Measurements from ENCODE around the gene ADAMTS1.

DNA sequence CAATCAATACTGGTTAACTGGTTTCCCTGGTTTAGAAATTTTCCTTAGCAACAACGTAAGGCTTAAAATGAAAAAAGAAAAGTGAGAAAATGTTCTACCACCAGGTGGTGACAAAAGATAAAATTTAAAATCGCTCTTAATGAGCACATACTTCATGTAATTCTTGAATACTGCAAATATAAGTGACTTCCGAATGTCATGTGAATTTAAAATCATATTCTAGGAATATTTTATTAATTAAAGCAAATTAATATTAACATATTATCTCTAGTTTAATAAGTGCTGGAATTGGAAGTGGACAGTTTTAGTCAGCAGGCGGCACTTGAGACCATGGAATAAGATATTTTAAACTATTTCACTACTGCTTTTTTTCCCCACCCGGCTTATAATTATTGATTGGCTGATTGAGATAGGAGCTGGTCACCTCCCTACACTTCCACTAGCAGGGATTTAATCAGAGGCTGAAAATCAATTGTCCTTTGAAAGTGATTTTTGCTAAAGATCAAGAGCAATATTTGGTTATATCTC lies 5.0 kb upstream of the ADAMTS1 start:
- TF ChIP-seq, protein P1, sequence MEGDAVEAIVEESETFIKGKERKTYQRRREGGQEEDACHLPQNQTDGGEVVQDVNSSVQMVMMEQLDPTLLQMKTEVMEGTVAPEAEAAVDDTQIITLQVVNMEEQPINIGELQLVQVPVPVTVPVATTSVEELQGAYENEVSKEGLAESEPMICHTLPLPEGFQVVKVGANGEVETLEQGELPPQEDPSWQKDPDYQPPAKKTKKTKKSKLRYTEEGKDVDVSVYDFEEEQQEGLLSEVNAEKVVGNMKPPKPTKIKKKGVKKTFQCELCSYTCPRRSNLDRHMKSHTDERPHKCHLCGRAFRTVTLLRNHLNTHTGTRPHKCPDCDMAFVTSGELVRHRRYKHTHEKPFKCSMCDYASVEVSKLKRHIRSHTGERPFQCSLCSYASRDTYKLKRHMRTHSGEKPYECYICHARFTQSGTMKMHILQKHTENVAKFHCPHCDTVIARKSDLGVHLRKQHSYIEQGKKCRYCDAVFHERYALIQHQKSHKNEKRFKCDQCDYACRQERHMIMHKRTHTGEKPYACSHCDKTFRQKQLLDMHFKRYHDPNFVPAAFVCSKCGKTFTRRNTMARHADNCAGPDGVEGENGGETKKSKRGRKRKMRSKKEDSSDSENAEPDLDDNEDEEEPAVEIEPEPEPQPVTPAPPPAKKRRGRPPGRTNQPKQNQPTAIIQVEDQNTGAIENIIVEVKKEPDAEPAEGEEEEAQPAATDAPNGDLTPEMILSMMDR (tag by site-specific recombination; IDR thresholded peaks at IDR 0.05): peak; percentile 42; the same call in 1 of the 2 replicates
- TF ChIP-seq ZSCAN23 (tag by site-specific recombination; IDR thresholded peaks at IDR 0.05) (no peak), ZNF529 (tag by site-specific recombination; IDR thresholded peaks at IDR 0.05; ENCODE audit: insufficient replicate concordance) (no peak), ZNF658 (tag by site-specific recombination; IDR thresholded peaks at IDR 0.05) (no peak), ZNF274 (IDR thresholded peaks at IDR 0.05; ENCODE audit: low read length) (no peak), ZNF274 (tag by site-specific recombination; IDR thresholded peaks at IDR 0.05; ENCODE audit: borderline replicate concordance) (no peak), YY1 (tag by site-specific recombination; IDR thresholded peaks at IDR 0.05) (no peak), ZNF354C (tag by site-specific recombination; IDR thresholded peaks at IDR 0.05; ENCODE audit: borderline replicate concordance, low read depth) (no peak)
- TF ChIP-seq, protein P2, sequence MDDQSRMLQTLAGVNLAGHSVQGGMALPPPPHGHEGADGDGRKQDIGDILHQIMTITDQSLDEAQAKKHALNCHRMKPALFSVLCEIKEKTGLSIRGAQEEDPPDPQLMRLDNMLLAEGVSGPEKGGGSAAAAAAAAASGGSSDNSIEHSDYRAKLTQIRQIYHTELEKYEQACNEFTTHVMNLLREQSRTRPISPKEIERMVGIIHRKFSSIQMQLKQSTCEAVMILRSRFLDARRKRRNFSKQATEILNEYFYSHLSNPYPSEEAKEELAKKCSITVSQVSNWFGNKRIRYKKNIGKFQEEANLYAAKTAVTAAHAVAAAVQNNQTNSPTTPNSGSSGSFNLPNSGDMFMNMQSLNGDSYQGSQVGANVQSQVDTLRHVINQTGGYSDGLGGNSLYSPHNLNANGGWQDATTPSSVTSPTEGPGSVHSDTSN (CRISPR knock-in tag; IDR thresholded peaks at IDR 0.05): no peak

Data from HEK293 (cell line).